Activated T-cell treated with anti-CD3 and anti-CD28 coated beads for 4 hours (primary cell): ENCODE measurements around the gene GZMH.
"Not testable (repeated sequence)": the region's sequence is repeated elsewhere in the genome, so short reads cannot be mapped to it uniquely, and the experiment has no call there.

Experiments
- DNase-seq: peaks from one replicate; pipeline ENCODE4 v3.0.0-alpha.2; 2020

The GZMH gene

DNA sequence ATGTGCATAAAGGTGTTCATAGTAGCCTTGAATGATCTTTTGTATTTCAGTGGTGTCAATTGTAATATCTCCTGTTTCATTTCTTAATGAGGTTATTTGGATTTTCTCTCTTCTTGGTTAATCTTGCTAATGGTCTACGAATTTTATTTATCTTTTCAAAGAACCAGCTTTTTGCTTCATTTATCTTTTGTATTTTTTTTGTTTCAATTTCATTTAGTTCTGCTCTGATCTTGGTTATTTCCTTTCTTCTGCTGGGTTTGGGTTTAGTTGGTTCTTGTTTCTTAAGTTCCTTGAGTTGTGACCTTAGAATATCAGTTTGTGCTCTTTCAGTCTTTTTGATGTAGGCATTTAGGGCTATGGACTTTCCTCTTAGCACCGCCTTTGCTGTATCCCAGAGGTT, 18.5 kb downstream of the GZMH start:
- not testable (repeated sequence) for DNase-seq

DNA sequence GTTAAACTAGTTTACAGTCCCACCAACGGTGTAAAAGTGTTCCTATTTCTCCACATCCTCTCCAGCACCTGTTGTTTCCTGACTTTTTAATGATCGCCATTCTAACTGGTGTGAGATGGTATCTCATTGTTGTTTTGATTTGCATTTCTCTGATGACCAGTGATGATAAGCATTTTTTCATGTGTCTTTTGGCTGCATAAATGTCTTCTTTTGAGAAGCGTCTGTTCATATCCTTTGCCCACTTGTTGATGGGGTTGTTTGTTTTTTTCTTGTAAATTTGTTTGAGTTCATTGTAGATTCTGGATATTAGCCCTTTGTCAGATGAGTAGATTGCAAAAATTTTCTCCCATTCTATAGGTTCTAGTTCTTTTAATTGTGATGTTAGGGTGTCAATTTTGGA, 25.1 kb downstream of the GZMH start:
- not testable (repeated sequence) for DNase-seq

DNA sequence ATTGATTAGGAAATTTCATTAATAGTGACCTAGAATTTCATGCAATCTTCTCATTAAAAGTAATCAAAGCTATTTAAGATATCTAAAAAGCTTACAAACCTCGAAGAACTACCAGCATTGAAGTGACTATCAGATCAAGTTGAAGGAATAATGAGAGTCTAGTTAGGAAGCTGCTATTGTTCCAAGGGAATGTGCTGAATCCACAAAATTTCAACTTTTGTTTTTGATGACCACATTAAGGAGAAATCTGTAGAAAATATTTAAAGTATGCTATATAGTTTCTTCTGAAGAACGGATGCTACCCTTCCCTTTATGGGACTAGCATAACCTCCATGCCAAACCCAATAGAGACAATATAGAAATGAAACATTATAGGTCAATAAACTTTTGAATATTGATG, 30.9 kb downstream of the GZMH start:
- DNase-seq: no peak

- no peak for DNase-seq
Observed at GRCh38 chr14:24576771-24577170, 32.7 kb downstream of the GZMH start.

DNA sequence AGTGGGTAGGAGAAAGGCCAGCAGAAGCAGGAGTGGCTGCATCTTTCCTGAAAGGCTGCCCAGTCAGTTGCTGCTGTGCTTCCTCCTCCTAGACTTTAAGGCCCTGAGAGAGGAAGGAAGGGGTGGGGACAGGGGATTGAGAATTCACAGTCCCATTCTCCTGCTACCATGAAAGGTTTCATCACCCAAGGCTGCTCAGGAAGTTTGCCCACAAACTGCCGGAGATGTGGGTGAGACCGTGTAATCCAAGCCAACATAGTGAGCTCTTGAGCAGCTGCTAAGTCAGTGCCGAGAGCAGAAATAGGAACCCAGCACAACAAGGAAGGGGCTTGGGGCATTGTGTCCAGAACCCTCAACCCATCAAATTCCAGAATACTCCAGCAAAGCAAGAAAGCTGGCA, 33.3 kb downstream of the GZMH start, which contains the start of gene CTSG:
CTSG (minus strand) TSS at position 69 of the 400 bp plus-strand sequence; CDS start at position 42, 27 bp downstream.
- no peak for DNase-seq

GRCh38 chr14:24574206-24574774, 35.2 kb downstream of the GZMH start:
- DNase-seq: no peak

DNA sequence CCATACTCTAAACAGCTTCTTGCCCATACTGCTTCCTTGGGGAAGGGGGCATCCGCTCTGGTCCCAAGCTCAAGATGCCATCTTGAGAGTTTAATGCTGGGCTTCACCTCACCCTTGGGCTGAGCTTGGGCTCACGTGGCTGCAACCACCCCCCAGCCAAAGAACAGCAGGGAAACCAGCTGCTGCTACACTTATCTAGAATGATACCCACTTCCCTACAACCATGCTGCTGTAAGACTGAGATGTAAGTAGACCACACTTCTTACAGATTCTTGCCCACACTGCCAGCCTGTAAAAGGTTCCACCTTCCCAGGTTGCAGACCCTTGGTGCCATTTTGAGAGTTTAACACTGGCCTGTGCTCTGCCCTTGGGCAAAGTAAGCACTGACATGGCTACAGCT, 43.2 kb downstream of the GZMH start:
- no peak for DNase-seq

DNA sequence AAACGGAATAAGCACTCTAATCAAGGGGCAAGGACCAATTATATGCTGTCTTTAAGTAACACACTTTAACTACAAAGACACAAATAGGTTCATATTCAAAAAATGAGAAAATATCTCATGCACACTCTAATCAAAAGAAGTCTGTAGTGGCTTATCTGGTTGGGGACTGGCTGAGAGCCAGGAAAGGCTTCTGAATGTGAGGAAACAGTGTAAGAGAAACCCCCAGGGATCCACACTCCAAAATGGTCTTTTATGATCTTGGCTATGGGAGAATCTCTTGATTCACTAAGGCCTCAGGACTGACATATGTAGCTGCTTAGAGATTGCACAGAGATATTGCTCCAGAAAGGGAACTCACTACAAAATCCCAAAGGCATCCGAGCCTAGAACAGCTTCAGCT, 43.7 kb downstream of the GZMH start:
- DNase-seq: no peak

DNA sequence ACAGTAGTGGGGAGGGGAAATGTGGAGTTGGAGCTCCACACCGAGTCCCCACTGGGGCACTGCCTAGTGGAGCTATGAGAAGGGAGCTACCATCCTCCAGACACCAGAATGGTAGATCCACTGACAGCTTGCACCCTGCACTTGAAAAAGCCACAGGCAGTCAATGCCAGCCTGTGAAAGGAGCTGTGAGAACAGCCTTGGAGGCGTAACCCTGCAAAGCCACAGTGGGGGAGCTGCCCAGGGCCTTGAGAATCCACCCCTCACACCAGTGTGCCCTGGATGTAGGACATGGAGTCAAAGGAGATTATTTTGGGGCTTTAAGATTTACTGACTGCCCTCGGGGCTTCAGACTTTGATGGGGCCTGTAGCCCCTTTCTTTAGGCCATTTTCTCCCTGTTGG, 46.0 kb downstream of the GZMH start:
- no peak for DNase-seq

DNA sequence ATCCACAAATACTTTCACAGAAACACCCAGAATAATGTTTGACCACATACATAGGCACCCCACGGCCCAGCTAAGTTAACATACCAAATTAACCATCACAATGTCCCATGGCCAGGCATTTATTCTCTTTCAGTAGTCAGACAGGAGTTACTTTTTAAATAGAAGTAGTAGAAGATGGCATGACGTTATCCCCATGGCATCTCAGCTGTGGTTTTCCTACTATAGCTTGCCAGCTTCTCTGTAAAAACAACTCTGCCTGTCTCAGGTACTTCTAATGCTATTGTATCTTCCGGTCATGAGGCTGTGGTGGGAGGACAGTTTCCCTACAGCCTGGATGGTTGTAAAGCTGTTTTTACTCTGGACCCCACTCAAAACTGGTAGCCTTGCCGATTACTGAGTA, 52.7 kb downstream of the GZMH start:
- no peak for DNase-seq
